ENCODE results near the gene CCDC178.

The CCDC178 gene

DNA sequence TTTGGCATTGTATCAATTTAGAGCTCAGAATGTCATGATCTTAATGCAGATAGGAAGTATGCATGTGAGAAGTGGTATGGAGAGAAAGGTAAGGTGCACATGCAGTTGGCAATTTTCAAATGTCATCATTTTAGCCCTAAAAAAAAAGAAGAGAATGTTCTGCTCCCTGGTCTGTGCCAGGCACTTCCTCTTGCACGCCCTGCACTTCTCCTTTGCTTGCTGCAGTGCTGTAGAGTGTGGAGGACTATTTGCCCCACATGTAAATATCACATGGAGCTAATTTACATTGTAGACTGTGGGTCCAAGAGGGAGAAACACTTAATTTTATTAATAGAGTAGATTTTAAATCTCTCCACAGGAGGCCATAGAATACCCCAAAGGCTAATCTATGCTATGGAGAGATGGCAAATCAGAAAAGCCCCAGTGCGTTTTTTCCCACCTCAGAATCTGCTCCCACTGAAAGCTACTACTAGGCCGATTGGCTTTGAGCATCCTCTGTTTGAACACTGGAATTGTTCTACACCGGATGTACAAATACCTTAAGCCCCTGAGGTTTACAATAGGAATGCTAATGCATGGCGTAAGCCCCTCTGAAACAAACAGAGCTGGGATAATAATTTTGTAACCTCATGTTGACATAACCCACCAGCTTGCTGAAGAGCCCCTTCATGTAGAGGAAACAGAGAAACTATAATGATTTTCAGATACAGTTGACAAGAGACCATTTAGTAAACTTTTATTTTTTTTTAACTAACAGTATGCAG is 530.5 kb downstream of the CCDC178 start:
- no peak for DNase-seq

DNA sequence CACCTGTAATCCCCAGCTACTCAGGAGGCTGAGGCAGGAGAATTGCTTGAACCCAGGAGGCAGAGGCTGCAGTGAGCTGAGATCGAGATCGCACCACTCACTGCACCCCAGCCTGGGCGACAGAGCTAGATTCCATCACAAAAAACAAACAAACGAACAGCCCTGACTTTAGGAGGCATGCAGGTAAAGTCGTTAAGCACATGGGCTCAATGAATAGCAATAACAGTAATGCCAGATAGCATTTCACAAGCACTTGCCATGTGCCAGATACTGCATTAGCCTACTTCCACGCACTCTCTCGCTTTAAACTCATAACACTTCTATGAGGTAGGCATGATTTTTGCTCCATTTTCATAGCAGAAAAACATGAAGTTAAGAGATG is 532.1 kb downstream of the CCDC178 start:
- DNase-seq, result no peak

DNA sequence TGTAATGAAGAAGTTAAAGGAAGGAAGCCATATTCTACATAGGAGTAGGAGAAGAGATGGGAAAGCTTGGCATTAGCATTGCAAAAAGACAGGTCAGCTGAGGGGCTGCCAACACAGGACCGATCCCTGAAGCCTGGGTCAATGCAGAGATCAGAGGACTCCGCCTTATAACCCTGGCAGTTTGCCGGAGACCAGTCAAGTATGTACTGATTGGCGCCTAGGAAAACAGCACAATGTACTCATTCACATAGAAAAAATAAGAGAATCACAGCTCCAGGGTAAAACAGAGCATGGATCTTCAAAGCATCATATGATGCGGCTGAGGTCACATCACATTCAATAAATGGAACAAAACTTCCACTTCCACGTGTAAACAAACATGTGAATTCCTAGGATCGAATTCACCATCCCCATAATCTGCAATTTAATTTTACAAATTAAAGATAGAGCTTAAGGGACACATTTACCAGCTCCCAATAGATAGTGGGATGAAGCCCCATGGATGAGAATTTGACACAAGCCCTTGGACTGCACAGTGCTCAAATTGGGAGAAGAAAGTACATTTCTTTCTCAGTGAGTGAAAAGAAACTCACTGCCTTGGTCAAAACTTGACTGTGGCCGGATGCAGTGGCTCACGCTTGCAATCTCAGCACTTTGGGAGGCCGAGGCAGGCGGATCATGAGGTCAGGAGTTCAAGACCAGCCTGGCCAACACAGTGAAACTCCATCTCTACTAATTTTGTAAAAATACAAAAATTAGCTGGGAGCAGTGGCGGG is 532.7 kb downstream of the CCDC178 start:
- no peak for DNase-seq

DNA sequence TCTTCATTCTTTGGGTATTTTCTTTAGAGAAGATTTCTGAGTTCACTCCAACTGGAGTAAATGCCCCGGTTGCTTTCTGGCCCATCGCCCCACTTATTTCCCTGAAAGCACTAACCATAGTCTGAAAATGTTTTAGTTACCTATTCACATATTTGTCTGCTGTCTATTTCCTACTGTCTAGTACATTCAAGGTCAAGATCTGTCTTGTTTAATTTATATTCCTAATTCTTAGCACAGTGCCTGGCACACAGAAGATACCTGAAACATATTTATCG is 533.3 kb downstream of the CCDC178 start:
- DNase-seq, result no peak

DNA sequence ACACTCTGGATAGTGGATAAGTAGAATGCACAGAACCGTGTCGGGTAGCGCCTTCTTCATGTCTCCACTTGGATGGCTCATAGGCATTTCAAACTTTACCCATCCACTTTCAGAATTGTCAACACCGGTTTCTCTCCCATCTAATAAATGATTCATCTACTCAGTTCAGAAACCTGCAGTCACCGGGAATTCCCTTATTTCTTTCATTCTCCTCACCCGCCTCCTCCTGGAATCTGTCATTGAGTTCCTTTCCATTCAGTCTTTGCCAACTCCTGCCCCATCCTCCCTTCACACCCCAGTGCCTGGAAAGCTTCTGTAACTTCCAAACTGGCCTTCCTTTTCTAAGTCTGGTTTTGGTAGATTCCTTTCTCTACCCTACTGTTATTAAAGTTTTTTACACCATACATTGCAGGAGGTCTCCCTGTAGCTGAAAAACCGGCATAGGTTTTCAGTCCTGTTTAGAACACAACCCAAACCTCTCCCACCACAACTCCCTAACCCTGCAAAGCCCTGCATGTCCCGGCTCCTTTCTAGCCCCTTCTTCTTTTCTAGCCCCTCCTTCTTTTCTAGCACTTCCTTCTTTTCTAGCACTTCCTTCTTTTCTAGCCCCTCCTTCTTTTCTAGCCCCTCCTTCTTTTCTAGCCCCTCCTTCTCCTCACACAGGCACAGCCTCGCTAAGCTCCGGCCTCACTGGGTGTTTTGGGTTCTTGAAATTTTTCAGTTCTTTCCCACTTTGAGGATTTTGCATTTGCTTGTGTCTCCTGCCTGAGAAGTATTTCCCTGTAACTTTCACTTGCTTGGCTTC is 533.8 kb downstream of the CCDC178 start:
- DNase-seq, result no peak

DNA sequence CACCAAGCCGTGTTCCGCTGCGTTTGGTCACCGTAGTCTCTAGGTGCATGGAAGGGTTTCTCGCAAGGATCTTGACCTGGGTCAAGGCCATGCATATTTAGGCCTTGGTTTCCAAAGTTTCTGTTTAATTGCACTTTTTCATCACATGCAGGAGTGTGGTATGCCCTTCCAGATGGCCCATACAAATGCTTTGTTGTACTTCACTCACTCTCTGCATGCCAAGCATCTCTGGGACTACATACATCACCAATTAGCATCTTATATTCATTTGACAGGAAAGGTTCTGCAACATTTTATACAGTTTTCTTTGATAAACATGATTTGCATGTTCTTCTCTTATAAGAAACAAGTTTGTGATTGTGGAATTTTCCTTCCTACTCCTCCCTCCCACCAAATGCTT is 534.9 kb downstream of the CCDC178 start:
- no peak for DNase-seq

DNA sequence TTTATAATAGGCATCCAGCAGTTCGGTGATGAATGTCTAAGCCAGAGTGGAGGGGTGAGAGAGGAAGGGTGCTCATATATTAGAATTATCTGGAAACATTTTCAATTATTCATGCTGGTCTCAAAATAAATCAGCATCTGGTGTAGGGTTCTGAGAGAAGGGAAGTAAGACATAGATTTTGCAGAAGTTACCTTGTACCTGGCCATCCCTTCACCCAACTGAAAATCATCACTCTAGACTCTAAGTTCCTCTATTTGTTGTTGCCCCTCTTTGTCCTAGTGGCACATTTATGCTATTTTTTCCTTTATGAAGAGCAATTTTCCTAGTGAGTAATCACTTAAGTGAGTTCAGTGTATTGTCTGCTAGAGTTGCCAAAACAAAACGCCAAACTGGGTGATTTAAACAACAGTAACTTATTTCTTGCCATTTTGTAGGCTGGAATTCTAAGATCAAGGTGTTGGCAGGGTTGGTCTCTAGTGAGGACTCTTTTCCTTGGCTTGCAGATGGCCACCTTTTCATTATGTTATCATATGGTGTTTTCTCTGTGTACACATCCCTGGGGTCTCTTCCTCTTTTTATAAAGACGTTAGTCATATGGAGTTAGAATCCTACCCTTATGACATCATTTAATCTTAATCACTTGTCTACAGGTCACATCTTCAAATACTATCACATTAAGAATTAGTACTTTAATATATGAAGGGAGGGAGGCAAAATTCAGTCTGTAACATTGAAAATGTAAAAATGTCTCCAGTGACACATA is 537.8 kb downstream of the CCDC178 start:
- no peak for DNase-seq

DNA sequence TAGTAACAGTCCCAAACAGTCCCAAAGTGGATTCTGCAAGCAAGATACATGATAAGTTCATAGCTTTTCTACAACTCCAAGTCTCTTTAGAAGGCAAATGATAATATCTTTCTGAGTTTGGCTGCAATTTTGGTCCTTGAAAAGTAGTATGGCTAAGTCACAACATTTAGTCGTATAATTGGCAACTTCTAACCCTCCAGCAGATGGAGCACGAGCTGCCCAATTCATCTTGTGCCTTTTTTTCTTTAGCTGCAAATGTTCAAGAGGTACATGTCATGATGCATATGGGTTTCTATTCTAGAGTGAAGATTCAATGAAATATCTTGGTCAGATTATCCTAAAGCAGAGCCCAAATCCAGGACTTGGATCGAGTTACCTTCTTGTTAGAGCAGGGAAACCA is 540.7 kb downstream of the CCDC178 start:
- DNase-seq, result no peak

DNA sequence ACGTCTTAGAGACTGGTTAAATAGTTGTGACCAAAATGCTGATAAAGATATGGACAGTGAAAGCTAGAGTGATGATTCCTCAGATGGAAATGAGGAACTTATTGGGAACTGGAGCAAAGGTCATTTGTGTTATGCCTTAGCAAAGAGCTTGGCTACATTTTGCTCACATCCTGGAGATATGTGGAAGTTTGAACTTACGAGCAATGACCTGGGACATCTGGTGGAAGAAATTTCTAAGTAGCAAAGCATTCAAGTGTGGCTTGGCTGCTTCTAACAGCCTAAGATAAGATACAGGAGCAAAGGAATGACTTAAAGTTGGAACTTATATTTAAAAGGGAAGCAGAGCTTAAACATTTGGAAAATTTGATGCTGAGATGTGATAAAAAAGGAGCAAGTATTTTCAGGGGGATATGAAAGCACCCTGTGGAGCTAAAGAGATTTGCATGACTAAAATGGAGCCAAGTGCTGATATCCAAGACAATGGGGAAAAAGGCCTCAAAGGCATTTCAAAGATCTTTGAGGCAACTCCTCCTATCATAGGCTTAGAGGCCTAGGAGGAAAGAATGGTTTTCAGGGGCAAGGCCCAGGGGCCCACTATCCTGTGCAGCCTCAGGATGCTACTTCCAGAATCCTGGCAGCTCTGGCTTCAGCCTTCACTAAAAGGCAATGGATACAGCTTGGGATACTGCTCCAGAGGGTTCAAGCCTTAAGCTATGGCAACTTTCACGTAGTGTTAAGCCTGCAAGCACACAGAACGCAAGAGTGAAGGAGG is 543.6 kb downstream of the CCDC178 start:
- no peak for DNase-seq

DNA sequence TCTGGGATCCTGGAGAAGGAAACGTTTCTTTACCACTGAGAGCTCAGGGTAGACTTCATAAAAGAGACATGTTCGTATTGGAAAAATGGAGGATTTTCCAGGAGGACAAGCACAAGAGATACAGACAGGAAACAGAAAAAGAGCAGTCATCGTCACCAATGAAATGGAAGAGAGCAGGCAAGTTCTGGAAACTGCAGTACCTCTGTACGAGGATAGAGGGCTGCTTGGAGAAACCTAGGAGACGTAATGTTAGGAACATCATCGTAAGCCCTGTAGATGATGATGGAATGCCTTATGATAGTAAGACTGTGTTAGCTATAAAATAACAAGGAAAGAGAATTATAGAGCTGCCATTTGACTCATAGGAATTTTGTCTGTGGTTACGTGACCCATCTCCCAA is 546.6 kb downstream of the CCDC178 start:
- DNase-seq, result no peak

DNA sequence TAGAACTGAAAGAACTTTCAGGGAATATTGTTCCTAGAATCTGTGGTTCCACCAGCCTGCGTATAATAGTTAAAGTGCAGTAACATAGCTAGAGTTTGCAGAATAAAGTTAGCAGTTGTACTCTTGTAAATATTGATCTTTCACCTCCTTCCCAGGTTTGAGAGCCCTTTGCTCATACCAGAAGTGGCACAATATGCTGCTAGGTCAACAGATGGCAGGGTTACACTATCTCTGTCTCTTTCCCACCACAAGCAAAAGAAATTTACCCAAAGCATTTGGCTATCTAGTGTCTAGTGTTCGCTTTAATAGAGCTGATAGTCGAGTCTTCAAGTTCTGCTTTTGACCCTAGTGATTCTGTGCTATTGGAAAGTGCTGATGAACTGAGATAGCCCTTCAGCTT is 548.7 kb downstream of the CCDC178 start:
- DNase-seq, result no peak

DNA sequence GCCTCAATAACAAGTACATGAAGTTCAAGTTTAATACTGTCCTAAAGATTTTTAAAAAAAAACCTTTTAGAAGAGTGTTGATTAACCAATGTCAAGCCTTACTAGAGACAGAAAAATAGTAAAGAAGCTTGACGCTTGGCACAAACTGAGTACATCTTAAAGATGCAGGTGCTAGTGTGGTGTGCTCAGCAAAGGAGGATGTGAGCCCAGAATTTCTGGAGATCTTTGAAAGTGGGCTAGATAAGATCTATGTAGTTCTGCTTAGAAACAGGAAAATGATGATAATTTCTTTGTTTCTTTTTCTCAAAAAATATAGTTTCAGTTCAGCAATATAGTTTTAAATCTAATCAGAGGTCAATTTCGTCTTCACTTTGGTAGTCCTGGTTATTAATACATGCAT is 549.4 kb downstream of the CCDC178 start:
- no peak for DNase-seq

DNA sequence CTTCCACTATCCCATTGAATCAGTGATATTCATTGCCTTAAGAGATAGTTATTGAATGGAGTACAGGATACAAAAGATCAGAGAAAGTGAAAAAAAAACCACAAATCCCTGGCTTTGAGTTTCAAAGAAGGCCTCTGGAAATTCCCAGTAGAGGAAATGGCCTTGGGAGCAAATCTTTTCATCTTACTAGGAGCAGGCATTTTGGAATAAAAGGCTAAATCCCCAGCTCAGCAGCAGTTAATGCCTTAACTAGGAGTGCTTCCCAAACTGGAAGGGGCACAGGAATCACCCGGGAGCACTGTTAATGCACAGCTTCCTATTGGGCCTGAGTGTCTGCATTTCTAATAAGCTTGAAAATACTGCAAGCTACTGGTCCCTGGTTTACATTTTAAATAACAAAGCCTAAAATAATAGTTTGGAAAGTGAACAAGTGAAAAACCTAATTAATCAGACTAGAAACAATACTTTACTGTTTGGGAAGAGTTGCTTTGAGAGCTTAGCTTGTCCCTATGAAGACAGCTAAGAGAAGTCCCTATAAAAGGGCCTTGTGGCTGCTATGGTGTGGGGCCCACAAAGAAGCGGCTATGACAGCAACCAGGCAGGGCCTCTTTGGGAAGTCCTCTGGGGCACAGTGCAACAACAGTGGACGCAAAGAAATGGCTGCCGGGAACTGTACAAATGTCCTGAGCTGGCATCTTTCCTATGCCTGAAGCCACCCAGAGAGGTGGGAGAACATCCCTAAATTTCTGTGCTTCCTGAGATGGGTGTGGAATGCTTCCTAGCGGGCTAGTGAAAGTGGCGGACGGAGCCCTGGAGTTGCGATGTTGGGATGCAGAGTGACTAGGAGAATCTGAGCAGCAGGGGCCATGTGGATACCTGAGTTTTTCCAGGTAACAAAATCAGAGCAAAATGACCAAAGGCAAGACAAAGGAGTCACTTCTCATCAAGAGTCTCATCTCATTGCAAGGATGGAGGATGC is 550.6 kb downstream of the CCDC178 start:
- DNase-seq, result no peak

DNA sequence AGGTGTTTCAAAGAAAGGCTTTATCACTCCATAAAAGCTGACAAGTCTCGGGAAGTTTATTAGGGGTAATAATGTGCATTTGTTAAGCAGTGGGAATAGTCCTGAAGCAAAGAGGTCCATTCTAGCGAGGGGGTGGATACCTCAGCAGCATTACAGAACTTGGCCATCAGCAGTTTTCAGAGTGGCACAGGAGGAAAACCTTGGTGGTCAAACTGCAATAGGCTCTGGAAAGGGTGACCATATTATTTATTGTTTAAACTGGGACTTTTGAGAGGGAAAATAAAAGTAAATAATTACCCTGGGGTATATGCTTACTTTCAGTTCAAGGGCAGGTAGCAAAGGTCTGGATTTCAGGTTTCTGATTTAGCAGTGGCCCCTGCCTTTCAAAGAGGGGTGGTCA is 552.2 kb downstream of the CCDC178 start:
- no peak for DNase-seq
